HG02678 (cell line): ENCODE results near the gene HNMT.
A peak's percentile ranks its signal among the peaks of the same experiment; 100 is the strongest.

Source experiments
- ATAC-seq: cut with Tn5 transposase; IDR thresholded peaks from one replicate; pipeline ENCODE4 v1.9.1; 2021; ENCODE audit warnings: mild to moderate bottlenecking, moderate library complexity; ENCODE audit not compliant: unreplicated experiment

HNMT gene

DNA sequence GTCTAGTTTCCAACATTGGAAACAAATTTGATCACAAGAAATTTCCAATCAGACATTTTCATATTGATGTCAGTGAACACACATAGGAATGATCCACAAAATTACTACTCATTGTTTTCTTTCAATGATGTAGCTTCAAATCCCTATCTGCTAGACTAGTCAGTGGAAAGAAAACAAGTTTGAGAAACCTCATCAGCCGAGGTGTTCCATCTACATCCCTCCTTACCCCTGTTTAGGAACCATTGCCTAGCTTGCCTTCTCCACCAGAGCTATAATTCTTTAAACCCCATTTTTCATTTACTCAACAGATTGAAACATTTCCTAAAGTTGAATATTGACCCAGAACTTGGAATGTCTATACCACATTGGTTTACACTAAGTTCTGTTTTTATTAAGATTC is 45.3 kb downstream of the HNMT start:
- no peak for ATAC-seq

DNA sequence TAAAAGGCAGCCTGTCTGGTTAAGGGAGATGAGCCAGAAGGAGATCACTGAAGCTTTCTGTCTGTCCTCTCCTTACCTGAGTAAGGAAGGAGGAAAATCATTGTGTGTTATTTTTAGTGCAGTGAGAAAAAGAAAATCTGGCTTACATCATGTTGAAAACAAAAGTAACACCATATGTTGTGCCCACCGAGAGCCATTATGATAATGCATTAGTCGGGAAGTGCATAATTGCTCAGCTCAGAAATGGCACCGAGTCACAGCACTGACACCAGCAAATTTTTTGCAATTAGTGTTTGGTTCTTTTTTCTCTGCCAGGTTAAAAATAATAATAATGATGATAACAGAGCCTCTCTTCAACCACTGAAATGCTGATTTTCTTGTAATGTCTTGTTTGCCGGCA is 46.6 kb downstream of the HNMT start:
- no peak for ATAC-seq

DNA sequence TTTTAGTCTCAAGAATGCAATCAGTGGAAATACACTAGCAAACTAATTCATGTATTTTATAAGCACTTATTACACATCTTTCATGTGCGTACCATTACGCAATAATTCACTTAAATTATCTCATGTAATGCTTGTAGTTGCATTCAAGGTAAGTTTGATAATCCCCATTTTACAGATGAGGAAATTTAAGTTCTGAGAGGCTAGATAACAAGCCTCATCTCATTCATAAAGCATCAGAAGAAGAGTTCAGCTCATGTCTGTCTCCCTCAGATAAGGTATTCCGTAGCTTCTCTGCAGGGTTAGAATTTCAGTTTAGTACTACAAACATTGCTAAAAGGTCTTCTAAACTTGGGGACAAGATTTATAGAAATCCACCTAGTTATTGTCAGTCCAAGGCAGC is 47.8 kb downstream of the HNMT start:
- no peak for ATAC-seq

DNA sequence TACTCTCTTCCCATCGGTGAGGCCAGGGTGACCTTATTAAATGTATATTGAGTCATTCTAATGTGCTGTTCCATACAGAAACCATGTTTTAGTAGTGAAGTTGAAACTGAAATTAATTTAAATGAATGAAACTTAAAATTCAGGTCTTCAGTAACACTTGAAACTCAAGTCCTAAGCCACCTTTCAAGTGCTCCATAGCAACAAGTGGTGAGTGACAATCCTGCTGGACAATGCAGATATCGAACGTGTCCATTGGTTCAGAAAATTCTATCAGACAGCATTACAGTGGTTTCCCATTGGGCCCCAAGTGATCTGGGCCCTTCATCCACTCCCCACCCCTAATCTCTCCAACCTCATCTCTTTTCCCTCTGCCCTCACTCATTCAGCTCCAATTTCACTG is 48.7 kb downstream of the HNMT start:
- no peak for ATAC-seq

GRCh38 chr2:138013639-138014038 is 49.4 kb downstream of the HNMT start:
- ATAC-seq, result no peak

GRCh38 chr2:138015494-138015893 is 51.2 kb downstream of the HNMT start:
- ATAC-seq, result no peak

- ATAC-seq, result no peak
Observed at GRCh38 chr2:138016351-138017087, 52.2 kb downstream of the HNMT start.

- ATAC-seq, result no peak
Observed at GRCh38 chr2:138017824-138018223, 53.6 kb downstream of the HNMT start.

- no peak for ATAC-seq
Observed at GRCh38 chr2:138018866-138019688, 54.8 kb downstream of the HNMT start.

DNA sequence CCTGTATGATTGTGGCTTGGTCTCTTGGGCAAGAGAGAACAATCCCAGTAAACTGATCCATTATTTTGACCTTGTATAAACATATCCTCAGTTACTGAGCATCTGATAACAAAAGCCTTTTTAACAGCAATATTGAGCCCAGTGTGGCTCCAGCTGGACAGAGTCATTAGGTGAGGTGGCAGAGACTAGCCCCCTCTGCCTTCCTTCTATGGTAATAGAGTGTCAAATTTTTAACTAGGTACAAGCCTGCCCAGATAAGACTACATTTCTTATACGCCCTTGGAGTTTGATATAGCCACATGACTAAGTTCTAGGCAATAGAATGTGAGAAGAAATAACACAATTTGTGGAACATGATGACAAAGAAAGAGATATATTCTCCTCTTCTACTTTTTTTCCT is 56.2 kb downstream of the HNMT start:
- ATAC-seq, result no peak

DNA sequence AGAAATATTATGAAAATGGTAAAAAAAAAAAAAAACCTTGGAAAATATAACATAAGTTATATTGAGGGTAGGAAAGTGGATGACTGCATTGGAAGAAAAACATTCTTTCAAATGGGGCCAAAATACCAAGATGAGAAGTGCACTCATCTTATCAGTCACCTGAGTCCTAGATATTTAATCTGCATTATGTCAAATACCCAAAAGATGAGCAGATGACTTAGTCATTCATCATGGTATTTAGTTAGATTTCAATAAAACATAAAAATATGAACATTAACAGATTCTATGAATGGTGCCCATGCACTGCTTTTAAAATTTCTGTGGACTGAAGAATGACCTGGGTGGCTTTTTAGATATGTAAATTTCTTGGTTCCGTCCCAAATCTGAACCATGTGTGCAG is 56.9 kb downstream of the HNMT start:
- ATAC-seq, result no peak

DNA sequence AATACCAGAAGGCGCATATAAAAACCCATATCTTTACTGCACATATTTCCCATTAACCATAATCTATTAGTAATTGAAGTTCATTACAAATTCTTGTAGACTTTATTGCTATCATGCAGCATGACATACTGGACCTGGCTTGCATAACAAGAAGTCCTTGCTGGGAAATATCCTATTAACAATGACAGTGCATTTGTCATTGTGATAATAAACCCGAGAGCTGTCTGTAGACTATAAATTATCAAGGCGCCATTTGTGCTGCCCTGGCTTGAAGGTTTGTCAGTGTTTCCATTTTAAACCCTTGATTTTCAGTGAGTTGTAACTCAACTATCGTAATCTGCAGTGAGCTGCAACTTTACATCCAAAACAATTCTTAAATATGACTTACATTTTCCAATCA is 59.0 kb downstream of the HNMT start:
- ATAC-seq, result no peak

DNA sequence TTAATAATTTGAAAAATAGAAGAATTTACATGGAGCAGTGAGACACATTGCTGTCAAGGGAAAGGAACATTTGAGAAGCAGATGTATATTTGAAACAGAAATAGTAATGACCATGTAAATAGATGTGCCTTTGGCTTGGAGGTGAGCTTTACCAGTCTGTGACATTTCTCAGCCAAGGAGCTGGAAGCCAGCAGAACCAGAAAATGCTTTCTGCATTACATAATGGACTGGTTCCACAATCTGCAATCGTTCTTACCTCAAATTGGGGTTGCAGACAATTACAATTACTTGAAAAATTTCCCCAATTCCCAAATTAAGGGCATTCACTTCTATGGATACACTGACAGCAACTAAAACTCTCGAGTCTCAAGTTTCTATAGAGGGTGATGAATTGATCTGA is 59.7 kb downstream of the HNMT start:
- ATAC-seq, result no peak

DNA sequence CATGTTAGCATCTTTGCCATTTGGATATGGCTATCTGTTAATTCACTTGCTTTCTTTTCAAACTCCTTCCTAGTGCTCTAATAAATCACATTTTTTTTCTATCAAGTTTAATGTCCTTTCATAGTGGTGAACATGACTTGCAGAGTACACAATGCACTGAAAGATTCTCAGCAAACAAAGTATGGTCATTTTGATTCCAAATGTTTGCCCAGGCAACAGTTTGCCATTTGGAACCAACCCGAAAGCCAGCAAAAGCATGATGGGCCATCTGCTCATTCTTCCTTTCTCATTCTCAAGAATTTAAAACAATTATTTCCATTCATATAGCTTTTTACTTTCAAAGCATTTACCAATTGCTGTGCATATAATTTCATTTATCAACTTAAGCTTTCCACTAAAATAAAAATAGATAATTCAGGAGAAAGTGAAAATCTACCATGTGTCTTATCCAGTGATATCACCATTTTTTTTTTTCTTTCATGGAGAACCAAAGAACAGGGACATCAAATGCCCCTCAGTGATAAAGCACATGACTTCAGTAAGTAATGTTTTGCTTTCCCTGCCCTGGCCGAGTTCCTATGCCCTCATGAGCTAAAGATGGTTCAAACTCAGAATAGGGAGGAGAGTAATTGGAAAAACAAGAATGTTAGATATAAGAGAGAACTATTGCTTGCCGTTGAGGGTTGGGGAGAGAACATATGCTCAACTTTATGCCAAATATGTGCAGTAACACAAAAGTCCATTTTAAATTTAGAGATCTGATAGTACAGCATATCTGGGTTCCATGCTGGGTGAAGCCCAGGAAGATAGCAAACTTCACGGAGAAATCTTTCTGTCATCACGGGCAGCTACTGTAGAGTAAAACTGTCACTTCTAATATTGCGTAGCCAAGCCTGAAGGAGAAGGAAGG is 62.1 kb downstream of the HNMT start:
- ATAC-seq, result no peak

GRCh38 chr2:138028538-138028937 is 64.3 kb downstream of the HNMT start:
- ATAC-seq, result peak; percentile 51

GRCh38 chr2:138029276-138029675 is 65.0 kb downstream of the HNMT start:
- ATAC-seq, result no peak

- peak; percentile 73 for ATAC-seq
Observed at GRCh38 chr2:138030459-138030858, 66.2 kb downstream of the HNMT start.

DNA sequence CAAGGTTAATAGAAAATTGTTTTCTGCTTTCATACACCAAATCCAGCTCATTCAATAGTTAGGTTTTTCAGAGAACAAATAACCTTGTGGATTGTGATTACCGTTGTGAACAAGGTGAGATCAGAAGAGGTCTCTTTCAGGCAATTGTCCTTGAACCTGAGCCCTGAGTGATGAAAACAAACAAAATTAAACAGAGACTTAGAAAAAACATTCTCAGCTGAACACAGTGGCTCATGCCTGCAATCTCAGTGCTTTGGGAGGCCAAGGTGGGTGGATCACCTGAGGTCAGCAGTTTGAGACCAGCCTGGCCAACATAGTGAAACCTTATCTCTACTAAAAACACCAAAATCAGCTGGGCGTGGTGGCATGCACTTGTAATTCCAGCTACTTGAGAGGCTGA is 68.1 kb downstream of the HNMT start:
- no peak for ATAC-seq

GRCh38 chr2:138034536-138034935 is 70.3 kb downstream of the HNMT start:
- ATAC-seq, result no peak

DNA sequence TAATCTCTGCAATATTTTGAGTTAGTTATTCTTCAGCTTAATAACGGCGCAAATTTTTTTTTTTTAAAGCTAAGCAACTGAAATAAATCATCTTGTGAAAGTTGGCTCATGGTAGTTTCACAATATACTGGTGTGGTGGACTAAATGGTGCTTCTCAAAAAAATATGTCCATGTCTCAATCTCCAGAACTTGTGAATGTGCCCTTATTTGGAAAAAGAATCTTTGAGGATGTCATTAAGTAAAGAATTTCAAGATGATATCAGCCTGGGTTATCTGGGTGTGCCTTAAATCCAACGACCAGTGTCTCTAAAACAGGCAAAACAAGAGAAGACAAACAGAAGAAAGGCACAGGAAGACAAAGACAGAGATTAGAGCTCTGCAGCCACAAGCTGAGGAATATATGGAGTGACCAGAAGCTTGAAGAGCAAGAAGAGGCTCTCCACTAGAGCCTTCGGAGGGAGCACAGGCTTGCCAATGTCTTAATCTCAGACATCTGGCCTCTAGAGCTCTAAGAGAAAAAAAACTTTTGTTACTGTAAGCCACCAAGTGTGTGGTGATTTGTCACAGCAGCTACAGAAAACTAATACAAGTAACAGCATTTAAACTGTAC is 71.4 kb downstream of the HNMT start:
- ATAC-seq, result no peak

- no peak for ATAC-seq
Observed at GRCh38 chr2:138036522-138036921, 72.2 kb downstream of the HNMT start.
